Fibroblast of villous mesenchyme (primary cell): Measurements from ENCODE around the gene DDX27. TPM values are rescaled to one million over a fixed set of nuclear protein-coding genes. Genes with fewer than 3 reads are reported as not detected.

Source experiments
- DNase-seq: peaks from one replicate; pipeline ENCODE4 v3.0.0-alpha.2; 2010; ENCODE audit warnings: low read depth
- H3K4me3 ChIP-seq: 2 replicates; pipeline ENCODE4 v1.5.1; 2011; ENCODE audit warnings: low read depth, mild to moderate bottlenecking, low read length
- total RNA-seq: library from RNA; depleted of rRNA; stranded (reverse); fragments of >200 nt; gene quantifications from 2 replicates; pipeline ENCODE4 v1.2.3, GENCODE V29; 2012
- TF ChIP-seq, protein P1 (sequence below): IDR thresholded peaks from 2 replicates; pipeline ENCODE4 v1.5.1; 2012; ENCODE audit warnings: low read depth, mild to moderate bottlenecking, low read length; ENCODE audit not compliant: insufficient read depth

DDX27 gene
- total RNA-seq, 1 donor = 33.2 TPM

DNA sequence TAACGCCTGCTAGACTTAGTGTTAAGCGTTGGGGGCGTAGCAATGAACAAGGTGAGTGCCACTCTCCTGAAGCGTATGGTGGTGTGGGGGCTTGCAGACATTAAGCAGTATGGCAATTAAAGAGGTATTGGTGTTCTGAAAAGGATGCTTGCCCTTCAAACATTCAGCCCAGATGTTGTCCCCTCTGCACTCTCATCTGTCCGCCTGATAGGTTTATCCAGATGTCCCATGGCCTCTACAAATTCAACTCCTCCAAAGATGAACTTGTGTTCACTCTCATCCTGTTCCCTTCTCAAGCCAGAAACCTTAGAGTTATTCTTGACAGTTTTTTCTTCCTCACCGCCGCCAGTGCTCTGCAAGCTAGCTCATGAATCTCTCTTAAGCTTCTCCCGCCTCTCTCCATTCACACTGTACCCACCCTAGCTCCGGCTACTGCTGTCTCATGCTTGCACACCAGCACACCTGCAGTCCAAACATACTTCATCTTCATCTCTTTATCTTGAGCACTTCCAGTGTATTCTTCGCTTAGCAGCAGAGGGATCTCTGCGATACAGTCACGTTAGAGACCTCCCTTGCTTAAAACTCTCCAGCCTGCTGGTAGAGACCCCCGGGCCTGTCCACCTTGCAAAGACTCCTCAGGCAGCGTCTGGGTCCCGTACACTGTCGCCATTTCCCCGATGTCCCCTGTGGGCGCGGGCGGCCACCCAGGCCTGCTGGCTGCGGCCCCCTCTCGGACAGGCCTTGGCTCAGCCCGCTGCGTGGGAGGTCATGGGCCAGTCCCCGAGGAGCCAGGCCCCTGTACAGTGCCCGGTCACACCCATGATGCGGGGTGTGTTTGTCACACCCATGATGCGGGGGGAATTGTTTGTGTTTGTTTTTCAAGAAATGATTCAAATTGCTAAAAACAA, 962 bp downstream of the DDX27 start:
- H3K4me3 ChIP-seq = peak overlapping the region; percentile 100
- TF ChIP-seq, protein P1, sequence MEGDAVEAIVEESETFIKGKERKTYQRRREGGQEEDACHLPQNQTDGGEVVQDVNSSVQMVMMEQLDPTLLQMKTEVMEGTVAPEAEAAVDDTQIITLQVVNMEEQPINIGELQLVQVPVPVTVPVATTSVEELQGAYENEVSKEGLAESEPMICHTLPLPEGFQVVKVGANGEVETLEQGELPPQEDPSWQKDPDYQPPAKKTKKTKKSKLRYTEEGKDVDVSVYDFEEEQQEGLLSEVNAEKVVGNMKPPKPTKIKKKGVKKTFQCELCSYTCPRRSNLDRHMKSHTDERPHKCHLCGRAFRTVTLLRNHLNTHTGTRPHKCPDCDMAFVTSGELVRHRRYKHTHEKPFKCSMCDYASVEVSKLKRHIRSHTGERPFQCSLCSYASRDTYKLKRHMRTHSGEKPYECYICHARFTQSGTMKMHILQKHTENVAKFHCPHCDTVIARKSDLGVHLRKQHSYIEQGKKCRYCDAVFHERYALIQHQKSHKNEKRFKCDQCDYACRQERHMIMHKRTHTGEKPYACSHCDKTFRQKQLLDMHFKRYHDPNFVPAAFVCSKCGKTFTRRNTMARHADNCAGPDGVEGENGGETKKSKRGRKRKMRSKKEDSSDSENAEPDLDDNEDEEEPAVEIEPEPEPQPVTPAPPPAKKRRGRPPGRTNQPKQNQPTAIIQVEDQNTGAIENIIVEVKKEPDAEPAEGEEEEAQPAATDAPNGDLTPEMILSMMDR = no peak

DNA sequence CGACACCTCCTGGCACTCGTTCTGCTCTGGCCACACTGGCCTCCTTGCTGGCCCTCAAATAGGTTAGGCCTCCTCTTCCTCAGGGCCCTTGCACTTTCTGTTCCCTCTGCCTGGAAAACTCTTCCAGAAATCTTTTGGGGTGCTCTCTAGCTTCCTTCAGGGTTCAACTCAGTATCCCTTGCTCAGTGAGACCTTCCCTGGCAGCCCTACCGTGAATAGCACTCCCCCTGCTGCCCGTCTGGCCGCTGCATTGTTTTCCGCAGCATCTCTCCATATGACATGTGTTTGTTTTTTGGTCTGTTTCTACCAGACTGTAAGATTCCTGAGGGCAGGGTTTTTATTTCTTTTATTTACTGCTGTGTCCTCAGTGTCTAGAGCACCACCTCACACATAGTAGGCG, 6.7 kb downstream of the DDX27 start:
- TF ChIP-seq, protein P1 = no peak
- no peak for DNase-seq
- H3K4me3 ChIP-seq = no peak overlapping the region

More for the DNA sequence above, 962 bp downstream of the DDX27 start:
- no peak for DNase-seq

DNA sequence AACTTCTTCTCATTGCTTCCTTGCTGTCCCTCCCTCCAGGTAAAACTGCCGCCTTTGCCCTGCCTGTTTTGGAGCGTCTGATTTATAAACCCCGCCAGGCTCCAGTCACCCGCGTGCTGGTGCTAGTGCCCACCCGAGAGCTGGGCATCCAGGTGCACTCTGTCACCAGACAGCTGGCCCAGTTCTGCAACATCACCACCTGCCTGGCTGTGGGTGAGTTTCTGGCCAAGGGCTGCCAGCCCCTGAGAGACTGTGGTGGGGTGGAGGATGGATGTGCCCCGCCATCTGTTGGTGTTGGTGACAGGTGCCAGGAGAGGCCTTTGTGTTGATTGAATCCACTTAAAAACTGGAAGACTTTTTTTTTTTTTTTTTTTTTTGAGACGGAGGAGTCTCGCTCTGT, 9.5 kb downstream of the DDX27 start:
- no peak overlapping the region for H3K4me3 ChIP-seq
- TF ChIP-seq, protein P1 = no peak
- no peak for DNase-seq

DNA sequence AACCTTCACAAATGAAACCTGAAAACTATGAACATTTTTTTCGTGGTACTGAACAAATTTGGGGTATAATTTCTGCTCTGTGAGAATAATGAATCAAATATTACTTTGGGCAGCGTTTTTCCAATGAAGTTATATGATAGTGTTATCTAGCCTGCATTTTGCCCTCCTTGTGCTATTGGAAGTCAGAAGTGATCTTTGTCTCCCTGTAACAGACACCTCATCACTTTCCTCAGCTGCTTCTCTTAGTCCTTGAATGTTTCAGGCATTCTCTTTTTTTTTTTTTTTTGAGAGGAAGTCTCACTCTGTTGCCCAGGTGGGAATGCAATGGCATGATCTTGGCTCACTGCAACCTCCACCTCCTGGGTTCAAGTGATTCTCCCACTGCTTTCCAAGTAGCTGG, 10.2 kb downstream of the DDX27 start:
- DNase-seq = no peak
- TF ChIP-seq, protein P1 = no peak
- H3K4me3 ChIP-seq = no peak overlapping the region

DNA sequence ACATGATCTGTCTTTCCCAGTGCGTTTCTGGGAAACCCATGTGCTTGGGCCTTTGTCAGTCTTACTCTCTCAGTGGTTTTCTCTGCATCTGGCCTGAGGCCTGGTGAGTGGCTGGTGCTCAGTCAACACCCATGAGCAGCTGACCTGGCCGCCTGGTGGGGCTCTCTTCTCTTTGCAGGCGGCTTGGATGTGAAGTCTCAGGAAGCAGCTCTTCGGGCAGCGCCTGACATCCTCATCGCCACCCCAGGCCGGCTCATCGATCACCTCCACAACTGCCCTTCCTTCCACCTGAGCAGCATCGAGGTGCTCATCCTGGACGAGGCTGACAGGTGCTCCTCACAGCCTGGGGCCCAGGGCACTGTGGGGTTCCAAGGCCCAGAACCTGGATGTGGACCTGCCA, 10.8 kb downstream of the DDX27 start:
- no peak overlapping the region for H3K4me3 ChIP-seq
- TF ChIP-seq, protein P1 = no peak
- DNase-seq = no peak

DNA sequence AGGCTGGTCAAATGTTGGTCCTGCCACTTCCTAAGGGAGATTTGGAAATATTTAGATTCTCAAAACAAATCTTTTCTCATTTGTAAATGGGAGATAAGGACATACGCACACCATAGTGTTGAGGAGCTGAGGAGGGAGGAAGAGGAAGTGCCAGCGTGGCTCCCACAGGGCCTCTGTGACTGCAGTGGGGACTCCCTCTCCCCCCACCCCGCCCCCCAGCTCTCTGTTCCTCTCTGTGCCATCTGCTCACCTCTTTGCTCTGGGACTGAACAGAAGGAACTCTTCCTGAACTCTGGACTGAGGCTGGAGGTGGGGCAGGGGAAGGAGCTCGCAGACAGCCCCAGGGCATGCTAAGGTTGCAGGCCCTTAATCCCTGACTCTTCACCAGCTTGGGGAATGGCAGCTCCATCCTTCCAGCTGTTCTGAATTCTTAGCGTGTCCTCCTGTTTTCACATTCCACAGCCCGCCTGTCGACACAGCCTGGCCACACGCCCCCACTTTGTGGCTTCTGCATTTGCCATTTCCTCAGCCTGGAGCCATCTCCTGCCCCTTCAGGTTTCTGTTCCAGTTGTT, 11.4 kb downstream of the DDX27 start:
- no peak overlapping the region for H3K4me3 ChIP-seq
- TF ChIP-seq, protein P1 = no peak
- peak; percentile 55 for DNase-seq
